A549 (cell line): ENCODE measurements around the gene PTPRJ. TPM values are rescaled to one million over a fixed set of nuclear protein-coding genes. Genes with fewer than 3 reads are reported as not detected.

Source experiments
- ATAC-seq, 2 experiments: fragments of 200-7000 bp in 1 of 2; fragments of >200 bp in 1 of 2; cut with Nextera tagmentation in 1 of 2; cut with Tn5 transposase in 1 of 2; 3 replicates each; pipeline versions ENCODE4 v1.8.0 to v1.9.1; 2018 to 2020; ENCODE audit warnings: mild to moderate bottlenecking in 1 of 2, moderate library complexity in 1 of 2
- CTCF ChIA-PET: fragments of 300-600 bp; sonication (Branson Sonifier 250); formaldehyde crosslinking; extraction: SDS; loops from one replicate; lab custom pipeline; 2021; ENCODE audit warnings: antibody characterized with exemption, inconsistent platforms; lab: Yijun Ruan, JAX
- POLR2A ChIA-PET: fragments of 350-600 bp; formaldehyde crosslinking; extraction: SDS; loops from one replicate; lab custom pipeline; 2021; ENCODE audit warnings: antibody characterized with exemption, inconsistent platforms; lab: Yijun Ruan, JAX
- DNase-seq, 2 experiments: peaks; one replicate each; pipeline versions ENCODE4 v3.0.0 to v3.0.0-alpha.2; 2011 to 2016; ENCODE audit warnings: low read depth in 1 of 2, low spot score in 1 of 2
- FAIRE-seq: peaks from 2 replicates; lab custom pipeline; 2011; peaks lifted over from hg19 to GRCh38; lab: Jason Lieb, UNC
- H3K27ac ChIP-seq, 2 experiments: fragments of >200 bp; sonication (Bioruptor Twin); formaldehyde crosslinking; 3 replicates each; pipeline ENCODE4 v1.5.1; 2016 to 2017
- H3K4me1 ChIP-seq: fragments of >200 bp; sonication (Bioruptor Twin); formaldehyde crosslinking; 3 replicates; pipeline ENCODE4 v1.6.1; 2016
- H3K4me2 ChIP-seq: fragments of >200 bp; sonication (Bioruptor Twin); formaldehyde crosslinking; 3 replicates; pipeline ENCODE4 v1.6.1; 2016
- H3K4me3 ChIP-seq: fragments of >200 bp; sonication (Bioruptor Twin); formaldehyde crosslinking; 3 replicates; pipeline ENCODE4 v1.5.1; 2016
- H3K9me3 ChIP-seq: fragments of >200 bp; sonication (Bioruptor Twin); formaldehyde crosslinking; 3 replicates; pipeline ENCODE4 v1.6.1; 2016
- BCL3 ChIP-seq: fragments of >200 bp; sonication (Bioruptor Twin); formaldehyde crosslinking; IDR thresholded peaks from 3 replicates; pipeline ENCODE4 v1.6.1; 2016
- CEBPB ChIP-seq, 2 experiments: fragments of >200 bp in 1 of 2; sonication (Bioruptor Twin) in 1 of 2; formaldehyde crosslinking in 1 of 2; IDR thresholded peaks; 2 replicates each; pipeline ENCODE4 v1.6.1; 2012 to 2016
- E2F6 ChIP-seq: IDR thresholded peaks from 2 replicates; pipeline ENCODE4 v1.6.1; 2012; ENCODE audit warnings: low read depth, borderline replicate concordance
- EHF ChIP-seq: fragments of 250-450 bp; sonication (Bioruptor Pico); IDR thresholded peaks from 2 replicates; pipeline ENCODE4 v1.5.0; 2020; ENCODE audit warnings: mild to moderate bottlenecking
- EHMT2 ChIP-seq: fragments of 200-600 bp; sonication (generic); IDR thresholded peaks from 2 replicates; pipeline ENCODE4 v1.6.1; 2016; ENCODE audit warnings: antibody characterized with exemption, low read depth, mild to moderate bottlenecking, moderate library complexity
- EP300 ChIP-seq, 2 experiments: fragments of >200 bp; sonication (Bioruptor Twin); formaldehyde crosslinking; IDR thresholded peaks; 2 replicates in 1 of 2; 3 replicates in 1 of 2; pipeline ENCODE4 v1.6.1; 2016 to 2017
- FOSB ChIP-seq: fragments of 250-450 bp; sonication (Bioruptor Pico); IDR thresholded peaks from 2 replicates; pipeline ENCODE4 v1.5.0; 2020; ENCODE audit warnings: mild to moderate bottlenecking, moderate library complexity
- FOSL2 ChIP-seq, 2 experiments: fragments of 450-650 bp in 1 of 2; fragments of >200 bp in 1 of 2; sonication (Bioruptor Twin) in 1 of 2; formaldehyde crosslinking; IDR thresholded peaks; 2 replicates each; pipeline versions ENCODE4 v1.5.0 to v1.6.1; 2016 to 2020; ENCODE audit warnings: mild to moderate bottlenecking in 1 of 2, moderate library complexity in 1 of 2
- GATA3 ChIP-seq: IDR thresholded peaks from 2 replicates; pipeline ENCODE4 v1.6.1; 2012; ENCODE audit warnings: borderline replicate concordance
- HDAC2 ChIP-seq: fragments of 200-600 bp; sonication (generic); IDR thresholded peaks from 2 replicates; pipeline ENCODE4 v1.6.1; 2016
- HMGXB4 ChIP-seq: fragments of 250-450 bp; sonication (Bioruptor Pico); IDR thresholded peaks from 2 replicates; pipeline ENCODE4 v1.5.0; 2021; ENCODE audit warnings: mild to moderate bottlenecking, moderate library complexity, borderline replicate concordance
- HOXB13 ChIP-seq: fragments of 250-450 bp; sonication (Bioruptor Pico); IDR thresholded peaks from 2 replicates; pipeline ENCODE4 v1.5.0; 2020; ENCODE audit warnings: low read depth, mild to moderate bottlenecking, moderate library complexity
- HOXB5 ChIP-seq: fragments of 250-450 bp; sonication (Bioruptor Pico); IDR thresholded peaks from 2 replicates; pipeline ENCODE4 v1.5.0; 2020; ENCODE audit warnings: mild to moderate bottlenecking, moderate library complexity
- JUN ChIP-seq, 2 experiments: fragments of >200 bp; sonication (Bioruptor Twin); formaldehyde crosslinking; IDR thresholded peaks; 2 replicates in 1 of 2; 3 replicates in 1 of 2; pipeline ENCODE4 v1.6.1; 2016 to 2017
- JUNB ChIP-seq: fragments of >200 bp; sonication (Bioruptor Twin); formaldehyde crosslinking; IDR thresholded peaks from 2 replicates; pipeline ENCODE4 v1.6.1; 2016
- KDM5A ChIP-seq: fragments of 200-600 bp; sonication (generic); IDR thresholded peaks from 2 replicates; pipeline ENCODE4 v1.6.1; 2016; ENCODE audit warnings: antibody characterized with exemption, mild to moderate bottlenecking
- MAX ChIP-seq: IDR thresholded peaks from 2 replicates; pipeline ENCODE4 v1.6.1; 2012
- RAD21 ChIP-seq, 2 experiments: fragments of >200 bp in 1 of 2; sonication (Bioruptor Twin) in 1 of 2; formaldehyde crosslinking in 1 of 2; IDR thresholded peaks in 1 of 2; conservative IDR thresholded peaks in 1 of 2; 2 replicates in 1 of 2; 3 replicates in 1 of 2; pipeline ENCODE4 v1.6.1; 2012 to 2018; ENCODE audit warnings: inconsistent platforms in 1 of 2
- RARB ChIP-seq: fragments of 250-450 bp; sonication (Bioruptor Pico); IDR thresholded peaks from 2 replicates; pipeline ENCODE4 v1.8.0; 2021; ENCODE audit warnings: mild to moderate bottlenecking, moderate library complexity
- RFX5 ChIP-seq: fragments of 450-650 bp; IDR thresholded peaks from 2 replicates; pipeline ENCODE4 v1.7.1; 2014; ENCODE audit warnings: antibody characterized with exemption, mild to moderate bottlenecking, moderate library complexity
- TP53 ChIP-seq: fragments of 250-450 bp; sonication (Bioruptor Pico); IDR thresholded peaks from 2 replicates; pipeline ENCODE4 v1.5.0; 2021; ENCODE audit warnings: mild to moderate bottlenecking, moderate library complexity
- ZC3H11A ChIP-seq: fragments of 450-650 bp; IDR thresholded peaks from 2 replicates; pipeline ENCODE4 v1.6.1; 2014; ENCODE audit warnings: antibody characterized with exemption, mild to moderate bottlenecking
- ZNF302 ChIP-seq: fragments of 250-450 bp; sonication (Bioruptor Pico); IDR thresholded peaks from 2 replicates; pipeline ENCODE4 v1.9.0; 2021; ENCODE audit warnings: inconsistent platforms, mild to moderate bottlenecking, moderate library complexity
- ZSCAN20 ChIP-seq: fragments of 250-450 bp; sonication (Bioruptor Pico); IDR thresholded peaks from 2 replicates; pipeline ENCODE4 v1.8.0; 2022; ENCODE audit warnings: mild to moderate bottlenecking, moderate library complexity
- WGBS: methylation state at CpG from one replicate; pipeline ENCODE4 v1.1.6; 2017; ENCODE audit errors: missing lambda C conversion rate; 5-methylcytosine and 5-hydroxymethylcytosine counted together
- polyA plus RNA-seq, 4 experiments: library from polyadenylated mRNA; depleted of rRNA in 3 of 4; stranded (reverse); fragments of >200 nt; fragmentation: RNase III in 1 of 4; extraction: RNeasy Plus Mini Kit Qiagen cat#74134 plus additional on column Dnase treatment in 1 of 4; gene quantifications; 2 replicates in 3 of 4; 3 replicates in 1 of 4; pipeline ENCODE4 v1.2.3, GENCODE V29; 2011 to 2017
- TF ChIP-seq, protein P1 (sequence below): fragments of >200 bp; sonication (Bioruptor Twin); formaldehyde crosslinking; IDR thresholded peaks from 3 replicates; pipeline ENCODE4 v1.5.1; 2016

Gene PTPRJ
- polyA plus RNA-seq, 2 of the 4 experiments (the other 2 are of a cell fraction), result 30.3 to 50.5 TPM

DNA sequence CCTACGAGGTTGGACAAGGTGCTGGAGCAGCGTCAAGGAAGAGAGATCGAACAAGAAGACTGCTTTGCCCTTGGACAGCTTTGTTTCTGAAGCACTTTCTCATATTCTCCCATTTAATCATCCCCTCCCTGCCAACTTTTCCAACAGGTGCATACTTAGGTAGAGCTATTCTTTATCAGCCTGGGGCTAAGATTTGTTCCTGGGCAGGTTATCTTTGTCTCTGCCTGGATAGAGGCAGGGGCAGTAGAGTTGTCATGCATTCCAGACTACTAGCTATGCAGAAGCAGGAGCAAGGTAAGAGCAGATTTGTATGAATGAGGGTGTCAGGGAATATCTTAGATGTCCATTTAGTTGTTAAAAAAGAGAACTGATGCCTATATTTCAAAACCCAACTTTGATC, 82.3 kb downstream of the PTPRJ start (continued):
- no peak for TF ChIP-seq BCL3
- TF ChIP-seq E2F6, result no peak
- TF ChIP-seq, protein P1, sequence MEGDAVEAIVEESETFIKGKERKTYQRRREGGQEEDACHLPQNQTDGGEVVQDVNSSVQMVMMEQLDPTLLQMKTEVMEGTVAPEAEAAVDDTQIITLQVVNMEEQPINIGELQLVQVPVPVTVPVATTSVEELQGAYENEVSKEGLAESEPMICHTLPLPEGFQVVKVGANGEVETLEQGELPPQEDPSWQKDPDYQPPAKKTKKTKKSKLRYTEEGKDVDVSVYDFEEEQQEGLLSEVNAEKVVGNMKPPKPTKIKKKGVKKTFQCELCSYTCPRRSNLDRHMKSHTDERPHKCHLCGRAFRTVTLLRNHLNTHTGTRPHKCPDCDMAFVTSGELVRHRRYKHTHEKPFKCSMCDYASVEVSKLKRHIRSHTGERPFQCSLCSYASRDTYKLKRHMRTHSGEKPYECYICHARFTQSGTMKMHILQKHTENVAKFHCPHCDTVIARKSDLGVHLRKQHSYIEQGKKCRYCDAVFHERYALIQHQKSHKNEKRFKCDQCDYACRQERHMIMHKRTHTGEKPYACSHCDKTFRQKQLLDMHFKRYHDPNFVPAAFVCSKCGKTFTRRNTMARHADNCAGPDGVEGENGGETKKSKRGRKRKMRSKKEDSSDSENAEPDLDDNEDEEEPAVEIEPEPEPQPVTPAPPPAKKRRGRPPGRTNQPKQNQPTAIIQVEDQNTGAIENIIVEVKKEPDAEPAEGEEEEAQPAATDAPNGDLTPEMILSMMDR, result no peak
- no peak for TF ChIP-seq HDAC2
- no peak for TF ChIP-seq ZNF302 (CRISPR knock-in tag)
- no peak for TF ChIP-seq HOXB13 (CRISPR knock-in tag)
- TF ChIP-seq KDM5A, result no peak

GRCh38 chr11:48063424-48063978, 83.1 kb downstream of the PTPRJ start:
- peak; percentile 61 to 72 for ATAC-seq
- peaks cover 84% of the 10 kb centered on the region for H3K4me1 ChIP-seq
- POLR2A ChIA-PET, result interaction anchor here (0.7 to 2.5 kb wide), 5 partner anchors 73 to 225 kb away, joined by 3 to 11 read pairs (median 4); partner anchors contain the start of gene PTPRJ

More at GRCh38 chr11:48063424-48063978, 83.1 kb downstream of the PTPRJ start:
- DNase-seq, result peak; percentile 57 to 78
- Histone ChIP-seq H3K9me3 (no peaks in the 10 kb centered on the region), H3K4me3 (no peak overlapping the region), H3K27ac (peak overlapping the region; percentile 74 to 90), H3K4me2 (peak overlapping the region; percentile 59)
- no peak for FAIRE-seq
- CTCF ChIA-PET, result interaction anchor here (0.8 to 2.6 kb wide), 8 partner anchors 9 to 129 kb away, joined by 3 to 15 read pairs (median 5); no protein-coding TSS in a partner anchor
- 1% methylated on average over 2 of the region's 2 CpGs for WGBS
- TF ChIP-seq JUN (IDR thresholded peaks at IDR 0.05), result peak; percentile 29 to 65; a peak in 2 of 5 replicates
- no peak for TF ChIP-seq RFX5
- TF ChIP-seq TP53, result no peak
- no peak for TF ChIP-seq EHF (CRISPR knock-in tag)
- peak in 1 of 2 experiments; percentile 57; a peak in 2 of 5 replicates for TF ChIP-seq EP300 (IDR thresholded peaks at IDR 0.05)
- no peak for TF ChIP-seq ZSCAN20
- TF ChIP-seq MAX, result peak; percentile 53; the same call in 1 of the 2 replicates
- peak; percentile 15 to 73; a peak in 2 of 4 replicates for TF ChIP-seq CEBPB (IDR thresholded peaks at IDR 0.05)
- peak; percentile 51; the same call in 1 of the 2 replicates for TF ChIP-seq JUNB
- TF ChIP-seq GATA3, result peak; percentile 78; the same call in 1 of the 2 replicates
- TF ChIP-seq RARB (CRISPR knock-in tag), result peak; percentile 94
- TF ChIP-seq ZNF302 (CRISPR knock-in tag), result no peak
- TF ChIP-seq EHMT2, result no peak
- peak in 1 of 2 experiments; percentile 15; a peak in 1 of 5 replicates for TF ChIP-seq RAD21 (conservative IDR thresholded peaks at IDR 0.05 in 1 of 2, IDR thresholded peaks at IDR 0.05 in 1 of 2)
- no peak for TF ChIP-seq FOSB (CRISPR knock-in tag)
- TF ChIP-seq HMGXB4 (CRISPR knock-in tag), result no peak
- TF ChIP-seq FOSL2 (IDR thresholded peaks at IDR 0.05), result no peak; the same call in 1 of the 2 replicates
- TF ChIP-seq FOSL2 (CRISPR knock-in tag; IDR thresholded peaks at IDR 0.05), result peak; percentile 61
- TF ChIP-seq HOXB5 (CRISPR knock-in tag), result no peak
- TF ChIP-seq ZC3H11A, result no peak
- TF ChIP-seq, all 56 proteins: peak for 9
